GM12878 (cell line): ENCODE measurements around the gene LTA.

Experiments used
- BCL3 ChIP-seq: IDR thresholded peaks from 2 replicates; pipeline ENCODE4 v1.6.1; 2011; ENCODE audit warnings: borderline replicate concordance, low read depth, mild to moderate bottlenecking, moderate library complexity, low read length; ENCODE audit not compliant: insufficient read depth, poor library complexity, severe bottlenecking
- E2F4 ChIP-seq: IDR thresholded peaks from 2 replicates; pipeline ENCODE4 v1.6.1; 2012; ENCODE audit warnings: low read depth, low read length, improper control_type of control experiment
- LARP7 ChIP-seq: fragments of 450-650 bp; IDR thresholded peaks from 2 replicates; pipeline ENCODE4 v1.6.1; 2017; ENCODE audit warnings: mild to moderate bottlenecking
- MAX ChIP-seq: IDR thresholded peaks from 2 replicates; pipeline ENCODE4 v1.6.1; 2012; ENCODE audit warnings: low read depth, low read length, improper control_type of control experiment
- NFYB ChIP-seq: IDR thresholded peaks from 2 replicates; pipeline ENCODE4 v1.6.1; 2011; ENCODE audit warnings: low read depth, mild to moderate bottlenecking, low read length, improper control_type of control experiment, moderate library complexity; ENCODE audit not compliant: insufficient read depth
- NR2F1 ChIP-seq: fragments of 450-650 bp; conservative IDR thresholded peaks from 2 replicates; pipeline ENCODE4 v1.6.1; 2017; ENCODE audit warnings: mild to moderate bottlenecking
- PAX8 ChIP-seq: fragments of 450-650 bp; IDR thresholded peaks from 2 replicates; pipeline ENCODE4 v1.6.1; 2017; ENCODE audit warnings: mild to moderate bottlenecking, moderate library complexity
- POLR2A ChIP-seq: IDR thresholded peaks from 2 replicates; pipeline ENCODE4 v1.6.1; 2011; ENCODE audit warnings: low read depth, mild to moderate bottlenecking, low read length
- TCF7 ChIP-seq: IDR thresholded peaks from 2 replicates; pipeline ENCODE4 v1.6.1; 2014; ENCODE audit warnings: antibody characterized with exemption, borderline replicate concordance
- TF ChIP-seq, protein P1 (sequence below), 3 experiments: IDR thresholded peaks in 2 of 3; conservative IDR thresholded peaks in 1 of 3; 2 replicates each; pipeline ENCODE4 v1.5.1; 2011; ENCODE audit warnings: low read depth in 3 of 3, low read length in 3 of 3, mild to moderate bottlenecking in 3 of 3, control low read depth in 2 of 3, moderate library complexity in 2 of 3, inconsistent platforms in 1 of 3, mixed read lengths in 1 of 3; ENCODE audit not compliant: control insufficient read depth in 2 of 3, insufficient read depth in 1 of 3; ENCODE audit errors: extremely low read depth in 1 of 3
- TF ChIP-seq, protein P2 (sequence below): IDR thresholded peaks from 2 replicates; pipeline ENCODE4 v1.6.1; 2012; ENCODE audit warnings: mild to moderate bottlenecking, low read depth, low read length

- TF ChIP-seq, protein P1, sequence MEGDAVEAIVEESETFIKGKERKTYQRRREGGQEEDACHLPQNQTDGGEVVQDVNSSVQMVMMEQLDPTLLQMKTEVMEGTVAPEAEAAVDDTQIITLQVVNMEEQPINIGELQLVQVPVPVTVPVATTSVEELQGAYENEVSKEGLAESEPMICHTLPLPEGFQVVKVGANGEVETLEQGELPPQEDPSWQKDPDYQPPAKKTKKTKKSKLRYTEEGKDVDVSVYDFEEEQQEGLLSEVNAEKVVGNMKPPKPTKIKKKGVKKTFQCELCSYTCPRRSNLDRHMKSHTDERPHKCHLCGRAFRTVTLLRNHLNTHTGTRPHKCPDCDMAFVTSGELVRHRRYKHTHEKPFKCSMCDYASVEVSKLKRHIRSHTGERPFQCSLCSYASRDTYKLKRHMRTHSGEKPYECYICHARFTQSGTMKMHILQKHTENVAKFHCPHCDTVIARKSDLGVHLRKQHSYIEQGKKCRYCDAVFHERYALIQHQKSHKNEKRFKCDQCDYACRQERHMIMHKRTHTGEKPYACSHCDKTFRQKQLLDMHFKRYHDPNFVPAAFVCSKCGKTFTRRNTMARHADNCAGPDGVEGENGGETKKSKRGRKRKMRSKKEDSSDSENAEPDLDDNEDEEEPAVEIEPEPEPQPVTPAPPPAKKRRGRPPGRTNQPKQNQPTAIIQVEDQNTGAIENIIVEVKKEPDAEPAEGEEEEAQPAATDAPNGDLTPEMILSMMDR (IDR thresholded peaks at IDR 0.05 in 2 of 3, conservative IDR thresholded peaks at IDR 0.05 in 1 of 3; ENCODE audit: control insufficient read depth in 2 of 3, extremely low read depth in 1 of 3, insufficient read depth in 1 of 3, low read depth in 3 of 3, low read length in 3 of 3): no peak
- TF ChIP-seq LARP7 (no peak), POLR2A (0 out of 2 replicates have a peak, but pooled peaks have one; percentile 21), TCF7 (no peak), PAX8 (no peak), E2F4 (no peak), MAX (no peak), NFYB (no peak), BCL3 (no peak), NR2F1 (no peak)
- TF ChIP-seq, protein P2, sequence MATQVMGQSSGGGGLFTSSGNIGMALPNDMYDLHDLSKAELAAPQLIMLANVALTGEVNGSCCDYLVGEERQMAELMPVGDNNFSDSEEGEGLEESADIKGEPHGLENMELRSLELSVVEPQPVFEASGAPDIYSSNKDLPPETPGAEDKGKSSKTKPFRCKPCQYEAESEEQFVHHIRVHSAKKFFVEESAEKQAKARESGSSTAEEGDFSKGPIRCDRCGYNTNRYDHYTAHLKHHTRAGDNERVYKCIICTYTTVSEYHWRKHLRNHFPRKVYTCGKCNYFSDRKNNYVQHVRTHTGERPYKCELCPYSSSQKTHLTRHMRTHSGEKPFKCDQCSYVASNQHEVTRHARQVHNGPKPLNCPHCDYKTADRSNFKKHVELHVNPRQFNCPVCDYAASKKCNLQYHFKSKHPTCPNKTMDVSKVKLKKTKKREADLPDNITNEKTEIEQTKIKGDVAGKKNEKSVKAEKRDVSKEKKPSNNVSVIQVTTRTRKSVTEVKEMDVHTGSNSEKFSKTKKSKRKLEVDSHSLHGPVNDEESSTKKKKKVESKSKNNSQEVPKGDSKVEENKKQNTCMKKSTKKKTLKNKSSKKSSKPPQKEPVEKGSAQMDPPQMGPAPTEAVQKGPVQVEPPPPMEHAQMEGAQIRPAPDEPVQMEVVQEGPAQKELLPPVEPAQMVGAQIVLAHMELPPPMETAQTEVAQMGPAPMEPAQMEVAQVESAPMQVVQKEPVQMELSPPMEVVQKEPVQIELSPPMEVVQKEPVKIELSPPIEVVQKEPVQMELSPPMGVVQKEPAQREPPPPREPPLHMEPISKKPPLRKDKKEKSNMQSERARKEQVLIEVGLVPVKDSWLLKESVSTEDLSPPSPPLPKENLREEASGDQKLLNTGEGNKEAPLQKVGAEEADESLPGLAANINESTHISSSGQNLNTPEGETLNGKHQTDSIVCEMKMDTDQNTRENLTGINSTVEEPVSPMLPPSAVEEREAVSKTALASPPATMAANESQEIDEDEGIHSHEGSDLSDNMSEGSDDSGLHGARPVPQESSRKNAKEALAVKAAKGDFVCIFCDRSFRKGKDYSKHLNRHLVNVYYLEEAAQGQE: no peak
These were observed 15.8 kb upstream of the LTA start for GRCh38 chr6:31556307-31556706.
